Measurements from ENCODE around the gene KIF13A. TPM values are rescaled to one million over a fixed set of nuclear protein-coding genes. Genes with fewer than 3 reads are reported as not detected.
A peak's percentile ranks its signal among the peaks of the same experiment; 100 is the strongest.

KIF13A gene
- total and polyA plus RNA-seq, 9 of the 15 experiments (the other 6 are each of a cell fraction or from before 2014, with no cell fraction given) = 3.6 to 44.3 (median 29.7) TPM

DNA sequence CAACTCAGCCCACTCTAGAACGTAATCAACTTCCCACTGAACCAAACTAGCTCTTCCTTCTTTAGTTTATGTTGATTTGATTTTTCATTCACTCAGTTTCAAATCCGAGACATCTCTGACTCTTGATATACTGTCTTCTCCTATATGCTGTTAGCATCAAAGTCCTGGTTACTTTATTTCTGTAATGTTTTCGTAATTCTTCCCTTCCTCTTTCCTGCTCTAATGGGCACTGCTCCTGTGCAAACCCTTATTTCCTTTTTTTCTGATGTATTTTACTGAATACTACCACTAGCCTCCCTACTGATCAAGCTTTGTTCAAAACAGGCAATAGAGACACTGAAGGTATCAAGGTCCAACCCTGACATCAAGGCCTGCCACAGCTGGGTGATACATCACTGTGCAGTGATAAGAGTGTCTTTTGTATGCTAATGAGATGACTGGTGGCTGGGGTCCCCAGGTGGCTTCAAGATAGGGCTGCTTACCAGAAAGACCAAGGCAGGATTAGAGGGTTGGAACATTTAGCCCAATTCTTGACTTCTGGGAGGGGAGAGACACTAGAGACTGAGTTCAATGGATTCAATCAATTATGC is 95.2 kb downstream of the KIF13A start (continued):
- TF ChIP-seq, protein P1, sequence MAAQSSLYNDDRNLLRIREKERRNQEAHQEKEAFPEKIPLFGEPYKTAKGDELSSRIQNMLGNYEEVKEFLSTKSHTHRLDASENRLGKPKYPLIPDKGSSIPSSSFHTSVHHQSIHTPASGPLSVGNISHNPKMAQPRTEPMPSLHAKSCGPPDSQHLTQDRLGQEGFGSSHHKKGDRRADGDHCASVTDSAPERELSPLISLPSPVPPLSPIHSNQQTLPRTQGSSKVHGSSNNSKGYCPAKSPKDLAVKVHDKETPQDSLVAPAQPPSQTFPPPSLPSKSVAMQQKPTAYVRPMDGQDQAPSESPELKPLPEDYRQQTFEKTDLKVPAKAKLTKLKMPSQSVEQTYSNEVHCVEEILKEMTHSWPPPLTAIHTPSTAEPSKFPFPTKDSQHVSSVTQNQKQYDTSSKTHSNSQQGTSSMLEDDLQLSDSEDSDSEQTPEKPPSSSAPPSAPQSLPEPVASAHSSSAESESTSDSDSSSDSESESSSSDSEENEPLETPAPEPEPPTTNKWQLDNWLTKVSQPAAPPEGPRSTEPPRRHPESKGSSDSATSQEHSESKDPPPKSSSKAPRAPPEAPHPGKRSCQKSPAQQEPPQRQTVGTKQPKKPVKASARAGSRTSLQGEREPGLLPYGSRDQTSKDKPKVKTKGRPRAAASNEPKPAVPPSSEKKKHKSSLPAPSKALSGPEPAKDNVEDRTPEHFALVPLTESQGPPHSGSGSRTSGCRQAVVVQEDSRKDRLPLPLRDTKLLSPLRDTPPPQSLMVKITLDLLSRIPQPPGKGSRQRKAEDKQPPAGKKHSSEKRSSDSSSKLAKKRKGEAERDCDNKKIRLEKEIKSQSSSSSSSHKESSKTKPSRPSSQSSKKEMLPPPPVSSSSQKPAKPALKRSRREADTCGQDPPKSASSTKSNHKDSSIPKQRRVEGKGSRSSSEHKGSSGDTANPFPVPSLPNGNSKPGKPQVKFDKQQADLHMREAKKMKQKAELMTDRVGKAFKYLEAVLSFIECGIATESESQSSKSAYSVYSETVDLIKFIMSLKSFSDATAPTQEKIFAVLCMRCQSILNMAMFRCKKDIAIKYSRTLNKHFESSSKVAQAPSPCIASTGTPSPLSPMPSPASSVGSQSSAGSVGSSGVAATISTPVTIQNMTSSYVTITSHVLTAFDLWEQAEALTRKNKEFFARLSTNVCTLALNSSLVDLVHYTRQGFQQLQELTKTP (IDR thresholded peaks at IDR 0.05; ENCODE audit: low read depth in 1 of 2, partially characterized antibody in 2 of 2) = no peak
- no peak for TF ChIP-seq MTA2 (IDR thresholded peaks at IDR 0.05; ENCODE audit: low read depth)
- no peak for TF ChIP-seq ZNF699 (CRISPR knock-in tag; IDR thresholded peaks at IDR 0.05; ENCODE audit: insufficient replicate concordance)
- TF ChIP-seq ZNF253 (CRISPR knock-in tag; conservative IDR thresholded peaks at IDR 0.05) = no peak
- TF ChIP-seq ARID1B (IDR thresholded peaks at IDR 0.05) = peak; percentile 58; the same call in 1 of the 2 replicates
- TF ChIP-seq BACH1 (tag; IDR thresholded peaks at IDR 0.05) = no peak
- TF ChIP-seq NRF1 (conservative IDR thresholded peaks at IDR 0.05 in 1 of 2, IDR thresholded peaks at IDR 0.05 in 1 of 2) = no peak
- no peak for TF ChIP-seq TBP (optimal IDR thresholded peaks at IDR 0.05; ENCODE audit: low read depth, low read length)
- peak; percentile 46; the same call in 1 of the 2 replicates for TF ChIP-seq TAL1 (IDR thresholded peaks at IDR 0.05)
- TF ChIP-seq SOX6 (IDR thresholded peaks at IDR 0.05) = peak; percentile 51; the same call in 1 of the 2 replicates
- TF ChIP-seq, protein P2, sequence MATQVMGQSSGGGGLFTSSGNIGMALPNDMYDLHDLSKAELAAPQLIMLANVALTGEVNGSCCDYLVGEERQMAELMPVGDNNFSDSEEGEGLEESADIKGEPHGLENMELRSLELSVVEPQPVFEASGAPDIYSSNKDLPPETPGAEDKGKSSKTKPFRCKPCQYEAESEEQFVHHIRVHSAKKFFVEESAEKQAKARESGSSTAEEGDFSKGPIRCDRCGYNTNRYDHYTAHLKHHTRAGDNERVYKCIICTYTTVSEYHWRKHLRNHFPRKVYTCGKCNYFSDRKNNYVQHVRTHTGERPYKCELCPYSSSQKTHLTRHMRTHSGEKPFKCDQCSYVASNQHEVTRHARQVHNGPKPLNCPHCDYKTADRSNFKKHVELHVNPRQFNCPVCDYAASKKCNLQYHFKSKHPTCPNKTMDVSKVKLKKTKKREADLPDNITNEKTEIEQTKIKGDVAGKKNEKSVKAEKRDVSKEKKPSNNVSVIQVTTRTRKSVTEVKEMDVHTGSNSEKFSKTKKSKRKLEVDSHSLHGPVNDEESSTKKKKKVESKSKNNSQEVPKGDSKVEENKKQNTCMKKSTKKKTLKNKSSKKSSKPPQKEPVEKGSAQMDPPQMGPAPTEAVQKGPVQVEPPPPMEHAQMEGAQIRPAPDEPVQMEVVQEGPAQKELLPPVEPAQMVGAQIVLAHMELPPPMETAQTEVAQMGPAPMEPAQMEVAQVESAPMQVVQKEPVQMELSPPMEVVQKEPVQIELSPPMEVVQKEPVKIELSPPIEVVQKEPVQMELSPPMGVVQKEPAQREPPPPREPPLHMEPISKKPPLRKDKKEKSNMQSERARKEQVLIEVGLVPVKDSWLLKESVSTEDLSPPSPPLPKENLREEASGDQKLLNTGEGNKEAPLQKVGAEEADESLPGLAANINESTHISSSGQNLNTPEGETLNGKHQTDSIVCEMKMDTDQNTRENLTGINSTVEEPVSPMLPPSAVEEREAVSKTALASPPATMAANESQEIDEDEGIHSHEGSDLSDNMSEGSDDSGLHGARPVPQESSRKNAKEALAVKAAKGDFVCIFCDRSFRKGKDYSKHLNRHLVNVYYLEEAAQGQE (IDR thresholded peaks at IDR 0.05; ENCODE audit: borderline replicate concordance) = no peak
- TF ChIP-seq, protein P2 (CRISPR knock-in tag; IDR thresholded peaks at IDR 0.05; ENCODE audit: low read depth) = no peak
- no peak for TF ChIP-seq KAT2B (IDR thresholded peaks at IDR 0.05; ENCODE audit: low read depth, low read length)
- peak; percentile 13; the same call in 1 of the 2 replicates for TF ChIP-seq NCOR1 (IDR thresholded peaks at IDR 0.05)
- no peak for TF ChIP-seq ETS2 (tag; IDR thresholded peaks at IDR 0.05; ENCODE audit: borderline replicate concordance, poor library complexity, severe bottlenecking)
- TF ChIP-seq, protein P3, sequence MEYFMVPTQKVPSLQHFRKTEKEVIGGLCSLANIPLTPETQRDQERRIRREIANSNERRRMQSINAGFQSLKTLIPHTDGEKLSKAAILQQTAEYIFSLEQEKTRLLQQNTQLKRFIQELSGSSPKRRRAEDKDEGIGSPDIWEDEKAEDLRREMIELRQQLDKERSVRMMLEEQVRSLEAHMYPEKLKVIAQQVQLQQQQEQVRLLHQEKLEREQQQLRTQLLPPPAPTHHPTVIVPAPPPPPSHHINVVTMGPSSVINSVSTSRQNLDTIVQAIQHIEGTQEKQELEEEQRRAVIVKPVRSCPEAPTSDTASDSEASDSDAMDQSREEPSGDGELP (CRISPR knock-in tag; IDR thresholded peaks at IDR 0.05; ENCODE audit: borderline replicate concordance) = peak; percentile 84
